Stimulated activated CD8-positive, alpha-beta memory T cell treated with anti-CD3 and anti-CD28 coated beads, Interleukin-7, amount 100 ng/mL, for 1 hour (primary cell): ENCODE data around the gene FBXO44.

Experiments used
- DNase-seq, 2 donors: peaks; one replicate each; pipeline ENCODE4 v3.0.0-alpha.2; 2020; ENCODE audit warnings: low read depth in 2 of 2

The FBXO44 gene

GRCh38 chr1:11690397-11691301, 36.0 kb downstream of the FBXO44 start:
- no peak for DNase-seq

- DNase-seq, result no peak
Observed at GRCh38 chr1:11691302-11691914, 36.7 kb downstream of the FBXO44 start, which contains the start of gene DRAXIN. Gene DRAXIN, plus strand, starts transcription at chr1:11691710. Its CDS starts 14,549 bp downstream, at chr1:11706259.

GRCh38 chr1:11691928-11692711, 37.4 kb downstream of the FBXO44 start:
- no peak for DNase-seq

GRCh38 chr1:11693024-11693590, 38.4 kb downstream of the FBXO44 start:
- peak; percentile 13 to 20 for DNase-seq

- no peak for DNase-seq
Observed at GRCh38 chr1:11693917-11694316, 39.2 kb downstream of the FBXO44 start.

- DNase-seq, result no peak
Observed at GRCh38 chr1:11695861-11696260, 41.2 kb downstream of the FBXO44 start.

GRCh38 chr1:11697188-11697892, 42.7 kb downstream of the FBXO44 start:
- DNase-seq, result no peak

GRCh38 chr1:11697893-11698210, 43.2 kb downstream of the FBXO44 start:
- no peak for DNase-seq

- no peak for DNase-seq
Observed at GRCh38 chr1:11700601-11701467, 46.2 kb downstream of the FBXO44 start.

GRCh38 chr1:11701551-11701961, 46.9 kb downstream of the FBXO44 start:
- DNase-seq, result no peak

GRCh38 chr1:11701981-11702803, 47.5 kb downstream of the FBXO44 start:
- no peak for DNase-seq

GRCh38 chr1:11703357-11704193, 48.9 kb downstream of the FBXO44 start:
- DNase-seq, result no peak

- DNase-seq, result no peak
Observed at GRCh38 chr1:11704194-11704529, 49.5 kb downstream of the FBXO44 start.

- no peak for DNase-seq
Observed at GRCh38 chr1:11704691-11705475, 50.2 kb downstream of the FBXO44 start.

- DNase-seq, result no peak
Observed at GRCh38 chr1:11705596-11705995, 50.9 kb downstream of the FBXO44 start.

GRCh38 chr1:11706292-11706691, 51.6 kb downstream of the FBXO44 start:
- no peak for DNase-seq

- no peak for DNase-seq
Observed at GRCh38 chr1:11707621-11708276, 53.1 kb downstream of the FBXO44 start.
